ENCODE data around the gene NGB.

DNA sequence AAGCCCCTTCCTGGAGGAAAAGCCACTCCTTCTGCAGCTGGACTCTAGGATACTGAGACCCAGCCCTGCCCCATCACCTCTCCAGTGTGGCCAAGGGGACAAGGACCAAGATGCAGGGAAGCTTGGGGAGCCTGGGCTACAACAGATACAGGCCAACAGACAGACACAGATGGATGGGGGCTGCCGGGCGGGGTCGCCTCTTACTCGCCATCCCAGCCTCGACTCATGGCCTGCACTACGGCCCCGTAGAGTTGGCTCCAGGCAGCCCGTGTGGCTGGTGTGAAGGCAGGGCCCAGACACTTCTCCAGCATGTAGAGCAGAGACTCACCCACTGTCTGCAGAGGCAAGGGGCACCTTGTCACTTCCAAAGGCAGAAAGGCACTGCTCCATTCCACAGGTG is 4.7 kb downstream of the NGB start:
- TF ChIP-seq, protein P1, sequence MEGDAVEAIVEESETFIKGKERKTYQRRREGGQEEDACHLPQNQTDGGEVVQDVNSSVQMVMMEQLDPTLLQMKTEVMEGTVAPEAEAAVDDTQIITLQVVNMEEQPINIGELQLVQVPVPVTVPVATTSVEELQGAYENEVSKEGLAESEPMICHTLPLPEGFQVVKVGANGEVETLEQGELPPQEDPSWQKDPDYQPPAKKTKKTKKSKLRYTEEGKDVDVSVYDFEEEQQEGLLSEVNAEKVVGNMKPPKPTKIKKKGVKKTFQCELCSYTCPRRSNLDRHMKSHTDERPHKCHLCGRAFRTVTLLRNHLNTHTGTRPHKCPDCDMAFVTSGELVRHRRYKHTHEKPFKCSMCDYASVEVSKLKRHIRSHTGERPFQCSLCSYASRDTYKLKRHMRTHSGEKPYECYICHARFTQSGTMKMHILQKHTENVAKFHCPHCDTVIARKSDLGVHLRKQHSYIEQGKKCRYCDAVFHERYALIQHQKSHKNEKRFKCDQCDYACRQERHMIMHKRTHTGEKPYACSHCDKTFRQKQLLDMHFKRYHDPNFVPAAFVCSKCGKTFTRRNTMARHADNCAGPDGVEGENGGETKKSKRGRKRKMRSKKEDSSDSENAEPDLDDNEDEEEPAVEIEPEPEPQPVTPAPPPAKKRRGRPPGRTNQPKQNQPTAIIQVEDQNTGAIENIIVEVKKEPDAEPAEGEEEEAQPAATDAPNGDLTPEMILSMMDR (conservative IDR thresholded peaks at IDR 0.05; ENCODE audit: low read length): no peak
- TF ChIP-seq EZH2phosphoT487 (IDR thresholded peaks at IDR 0.05; ENCODE audit: borderline replicate concordance): no peak

All from Loucy (cell line).